ENCODE results near the gene PBX4.
A peak's percentile ranks its signal among the peaks of the same experiment; 100 is the strongest.

Gene PBX4

DNA sequence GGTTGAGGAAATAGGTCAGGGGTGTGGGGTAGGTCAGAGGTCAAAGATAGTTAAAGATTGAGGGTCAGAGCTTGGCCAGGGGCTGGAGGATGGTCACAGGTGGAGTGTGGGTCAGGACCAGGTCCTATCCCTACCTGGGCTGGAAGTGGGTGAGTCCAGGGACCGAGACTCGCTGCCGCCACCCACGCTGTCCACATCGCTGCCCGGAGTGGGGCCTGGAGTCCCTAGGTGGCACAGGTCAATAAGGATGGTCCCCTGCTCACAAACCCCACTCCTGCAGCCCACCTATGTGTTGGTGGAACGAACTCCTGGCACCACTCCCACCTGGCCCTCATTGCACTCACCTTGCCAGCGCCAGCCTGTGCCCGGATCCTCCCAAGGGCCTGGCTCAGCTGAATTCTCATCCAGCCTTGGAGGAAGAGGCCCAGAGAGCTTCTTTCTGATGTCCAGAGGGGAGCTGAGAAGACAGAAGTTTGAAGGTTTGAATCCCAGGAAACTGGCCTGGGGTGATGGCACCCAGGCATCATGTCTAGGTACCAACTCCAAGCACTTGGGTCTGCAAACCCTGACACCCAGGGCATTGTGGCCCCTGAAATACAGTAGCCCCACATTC, 18.2 kb upstream of the PBX4 start:
- Mint-ChIP-seq H3K9me3 (no peaks in the 10 kb centered on the region), H3K4me3 (no peak overlapping the region), H3K36me3 (peaks cover 75% of the 10 kb centered on the region), H3K27ac (no peak overlapping the region), H3K27me3 (no peaks in the 10 kb centered on the region), H3K4me1 (peaks cover 29% of the 10 kb centered on the region)
- ATAC-seq: no peak

DNA sequence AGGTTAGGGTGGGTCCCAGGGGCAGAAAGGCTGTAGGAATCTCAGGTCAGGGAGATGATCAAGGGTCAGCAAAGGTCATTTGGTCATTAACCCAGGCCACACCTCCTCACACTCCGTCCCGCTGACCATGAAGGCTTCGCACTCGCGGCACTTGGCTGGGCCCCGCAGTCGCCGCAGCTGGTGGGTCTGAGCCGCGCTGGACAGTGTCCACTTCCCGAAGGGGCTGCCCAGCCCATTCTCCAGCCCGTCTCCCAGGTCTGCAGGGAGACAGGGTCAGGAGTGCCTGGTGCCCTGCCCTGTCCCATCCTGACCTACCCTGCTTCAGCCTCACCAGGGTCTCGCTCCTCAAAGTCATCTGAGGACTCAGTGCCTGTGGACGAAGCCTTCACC, 16.8 kb upstream of the PBX4 start:
- H3K36me3 Mint-ChIP-seq: peaks cover 80% of the 10 kb centered on the region
- H3K27me3 Mint-ChIP-seq: no peaks in the 10 kb centered on the region
- peak overlapping the region; percentile 11 for H3K27ac Mint-ChIP-seq
- H3K9me3 Mint-ChIP-seq: no peaks in the 10 kb centered on the region
- H3K4me3 Mint-ChIP-seq: no peak overlapping the region
- ATAC-seq: no peak
- H3K4me1 Mint-ChIP-seq: peaks cover 28% of the 10 kb centered on the region

DNA sequence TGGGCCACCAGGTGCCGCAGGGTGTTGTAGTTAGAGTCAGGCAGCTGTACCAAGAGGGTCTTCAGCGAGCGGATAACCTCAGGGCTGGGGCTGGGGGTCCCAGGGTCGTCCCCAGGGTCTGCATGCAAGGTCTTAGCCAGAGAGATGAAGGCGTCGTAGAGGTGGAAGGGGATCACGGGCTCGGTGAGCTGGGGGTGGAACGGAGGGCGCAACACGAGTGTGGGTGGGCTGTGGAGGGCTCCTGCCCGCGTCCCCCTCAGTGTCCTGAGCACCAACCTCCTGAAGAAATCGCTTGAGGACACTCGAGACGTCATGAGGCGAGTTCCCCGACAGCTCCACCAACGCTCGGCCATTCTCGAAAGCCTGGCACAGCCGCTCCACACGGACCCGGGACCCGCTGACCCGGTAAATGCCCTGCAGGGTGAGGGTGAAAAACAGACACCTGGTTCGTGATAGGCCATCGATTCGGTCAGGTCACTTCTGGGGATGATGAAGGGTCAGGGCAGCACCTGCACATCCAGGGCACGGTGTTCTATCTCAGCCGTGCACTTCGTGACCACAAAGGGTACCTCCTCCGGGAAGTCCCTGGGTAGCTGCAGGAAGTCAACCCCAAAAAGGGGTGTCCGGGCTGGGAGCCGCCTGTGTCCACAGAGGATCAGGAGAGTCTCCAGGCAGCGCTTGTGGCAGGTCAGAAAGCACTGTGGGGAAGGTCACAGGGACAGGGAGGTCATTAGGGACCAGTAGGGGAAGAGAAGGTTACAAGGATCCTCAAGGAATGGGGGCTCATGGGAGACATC, 16.2 kb upstream of the PBX4 start:
- Mint-ChIP-seq H3K27me3 (no peaks in the 10 kb centered on the region), H3K4me3 (no peak overlapping the region), H3K36me3 (peaks cover 77% of the 10 kb centered on the region), H3K9me3 (no peaks in the 10 kb centered on the region), H3K27ac (peak overlapping the region; percentile 52), H3K4me1 (peaks cover 28% of the 10 kb centered on the region)
- ATAC-seq: no peak

DNA sequence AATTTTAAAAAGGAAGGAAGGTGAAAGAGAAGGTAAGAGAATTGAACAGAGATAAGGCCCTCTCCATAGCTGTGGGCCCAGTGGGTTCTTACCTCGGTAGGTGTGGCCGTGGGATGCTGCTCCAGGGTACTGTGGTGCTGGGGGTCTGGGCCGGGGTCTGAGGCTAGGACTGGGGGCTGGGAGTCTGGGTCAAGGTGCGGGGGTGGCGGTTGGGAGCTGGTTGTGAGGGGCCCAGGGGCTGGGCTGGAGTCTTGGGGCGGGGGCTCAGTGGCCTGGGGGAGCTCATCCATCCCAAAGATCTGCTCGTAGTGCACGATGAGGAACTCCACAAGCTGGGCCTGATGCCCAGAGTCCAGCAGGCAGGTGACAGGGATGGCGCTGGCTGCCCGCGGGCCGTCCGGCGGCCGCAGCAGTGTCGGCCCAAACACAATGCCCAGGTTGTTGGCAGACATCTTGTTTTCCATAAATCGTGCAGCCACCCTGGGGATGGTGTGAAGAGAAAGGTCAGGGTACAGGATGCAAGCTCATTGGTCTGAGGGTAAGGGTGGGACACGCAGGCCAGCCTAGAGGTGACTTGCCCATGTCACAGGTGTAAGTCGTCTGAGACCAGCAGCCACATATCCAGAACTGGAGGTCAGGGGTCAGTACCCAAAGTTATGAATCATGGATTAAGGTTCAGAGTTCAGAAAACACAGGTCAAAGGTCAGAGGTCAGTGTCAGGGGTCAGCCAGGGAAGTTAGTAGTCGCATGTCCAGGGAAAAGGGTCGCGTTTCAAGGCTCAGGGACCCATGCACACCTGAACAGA, 15.4 kb upstream of the PBX4 start:
- no peak overlapping the region for H3K4me3 Mint-ChIP-seq
- H3K27ac Mint-ChIP-seq: peak overlapping the region; percentile 52
- no peaks in the 10 kb centered on the region for H3K27me3 Mint-ChIP-seq
- H3K36me3 Mint-ChIP-seq: peaks cover 72% of the 10 kb centered on the region
- H3K4me1 Mint-ChIP-seq: peaks cover 30% of the 10 kb centered on the region
- H3K9me3 Mint-ChIP-seq: no peaks in the 10 kb centered on the region
- ATAC-seq: no peak

- Mint-ChIP-seq H3K9me3 (no peaks in the 10 kb centered on the region), H3K4me3 (no peak overlapping the region), H3K4me1 (peaks cover 36% of the 10 kb centered on the region), H3K36me3 (peaks cover 65% of the 10 kb centered on the region), H3K27ac (no peak overlapping the region), H3K27me3 (no peaks in the 10 kb centered on the region)
- ATAC-seq: no peak
These were observed 14.2 kb upstream of the PBX4 start for GRCh38 chr19:19632661-19633060.

GRCh38 chr19:19631346-19631745, 12.9 kb upstream of the PBX4 start:
- H3K9me3 Mint-ChIP-seq: no peaks in the 10 kb centered on the region
- peaks cover 58% of the 10 kb centered on the region for H3K36me3 Mint-ChIP-seq
- H3K4me3 Mint-ChIP-seq: no peak overlapping the region
- peaks cover 49% of the 10 kb centered on the region for H3K4me1 Mint-ChIP-seq
- no peaks in the 10 kb centered on the region for H3K27me3 Mint-ChIP-seq
- ATAC-seq: no peak
- H3K27ac Mint-ChIP-seq: no peak overlapping the region

- no peaks in the 10 kb centered on the region for H3K9me3 Mint-ChIP-seq
- no peaks in the 10 kb centered on the region for H3K27me3 Mint-ChIP-seq
- peaks cover 55% of the 10 kb centered on the region for H3K36me3 Mint-ChIP-seq
- no peak for ATAC-seq
- H3K4me1 Mint-ChIP-seq: peaks cover 48% of the 10 kb centered on the region
- no peak overlapping the region for H3K27ac Mint-ChIP-seq
- H3K4me3 Mint-ChIP-seq: no peak overlapping the region
These were observed 11.9 kb upstream of the PBX4 start for GRCh38 chr19:19630426-19630825.

DNA sequence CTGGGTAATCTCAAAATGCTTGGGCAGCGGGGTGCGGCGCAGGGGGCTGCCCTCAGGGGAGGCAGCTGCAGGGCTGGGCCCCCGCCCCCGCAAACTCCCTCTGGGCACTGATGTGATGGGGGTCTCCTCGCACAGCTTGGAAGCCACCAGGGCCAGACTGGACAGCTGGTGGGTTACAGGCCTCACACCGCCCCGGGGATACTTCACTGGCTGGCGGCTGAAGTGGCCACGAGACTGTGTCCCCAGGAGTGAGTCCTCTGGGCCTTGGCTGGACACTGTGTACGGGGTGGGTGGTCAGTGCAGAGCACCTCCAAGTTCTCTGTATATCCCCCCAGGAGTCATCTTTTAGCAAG, 11.6 kb upstream of the PBX4 start:
- Mint-ChIP-seq H3K4me1 (peaks cover 44% of the 10 kb centered on the region), H3K4me3 (no peak overlapping the region), H3K36me3 (peaks cover 51% of the 10 kb centered on the region), H3K9me3 (no peaks in the 10 kb centered on the region), H3K27me3 (no peaks in the 10 kb centered on the region), H3K27ac (no peak overlapping the region)
- no peak for ATAC-seq

DNA sequence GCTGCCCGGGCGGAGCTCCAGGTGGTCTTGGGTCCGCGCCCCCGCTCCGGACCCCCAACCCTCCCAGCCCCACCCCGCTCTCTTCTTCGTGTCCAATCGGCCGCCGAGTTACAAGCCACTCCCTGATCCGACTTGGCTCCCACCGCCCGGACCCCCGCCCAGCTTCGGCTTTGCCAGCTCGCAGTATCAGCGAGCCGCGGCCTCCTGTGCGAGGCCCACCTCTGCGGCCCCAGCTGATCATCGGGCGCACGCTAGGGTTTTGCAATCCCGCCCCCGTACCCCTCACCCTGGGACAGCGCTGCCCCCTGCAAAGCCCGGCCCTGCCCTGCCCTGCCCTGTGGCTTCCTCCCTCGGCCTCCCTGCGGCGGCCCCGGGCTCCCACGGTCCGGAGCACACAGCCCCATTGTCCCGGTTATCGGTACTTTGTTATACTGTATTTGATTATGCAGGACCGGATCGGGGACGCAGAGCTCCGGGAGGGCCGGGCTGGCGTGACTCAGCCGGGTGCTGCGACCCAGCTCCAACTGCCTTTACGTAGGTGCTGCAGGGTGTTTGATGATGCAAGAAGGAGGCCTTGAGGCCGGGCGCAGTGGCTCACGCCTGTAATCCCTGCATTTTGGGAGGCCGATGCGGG, 10.1 kb upstream of the PBX4 start:
- H3K4me1 Mint-ChIP-seq: peaks cover 41% of the 10 kb centered on the region
- H3K9me3 Mint-ChIP-seq: no peaks in the 10 kb centered on the region
- ATAC-seq: peak; percentile 61
- peak overlapping the region; percentile 88 for H3K4me3 Mint-ChIP-seq
- H3K27ac Mint-ChIP-seq: peak overlapping the region; percentile 88
- no peaks in the 10 kb centered on the region for H3K27me3 Mint-ChIP-seq
- H3K36me3 Mint-ChIP-seq: peaks cover 47% of the 10 kb centered on the region

GRCh38 chr19:19627621-19628500, 9.4 kb upstream of the PBX4 start, which contains the start of gene LPAR2:
Gene LPAR2, minus strand, starts transcription at chr19:19628220. Its CDS starts 945 bp downstream, at chr19:19627275.
- H3K9me3 Mint-ChIP-seq: no peaks in the 10 kb centered on the region
- no peaks in the 10 kb centered on the region for H3K27me3 Mint-ChIP-seq
- H3K36me3 Mint-ChIP-seq: peaks cover 39% of the 10 kb centered on the region
- peaks cover 37% of the 10 kb centered on the region for H3K4me1 Mint-ChIP-seq
- peak; percentile 91 for ATAC-seq
- peak within 1 kb of the TSS; percentile 88 for H3K27ac Mint-ChIP-seq
- H3K4me3 Mint-ChIP-seq: peak within 1 kb of the TSS; percentile 88

DNA sequence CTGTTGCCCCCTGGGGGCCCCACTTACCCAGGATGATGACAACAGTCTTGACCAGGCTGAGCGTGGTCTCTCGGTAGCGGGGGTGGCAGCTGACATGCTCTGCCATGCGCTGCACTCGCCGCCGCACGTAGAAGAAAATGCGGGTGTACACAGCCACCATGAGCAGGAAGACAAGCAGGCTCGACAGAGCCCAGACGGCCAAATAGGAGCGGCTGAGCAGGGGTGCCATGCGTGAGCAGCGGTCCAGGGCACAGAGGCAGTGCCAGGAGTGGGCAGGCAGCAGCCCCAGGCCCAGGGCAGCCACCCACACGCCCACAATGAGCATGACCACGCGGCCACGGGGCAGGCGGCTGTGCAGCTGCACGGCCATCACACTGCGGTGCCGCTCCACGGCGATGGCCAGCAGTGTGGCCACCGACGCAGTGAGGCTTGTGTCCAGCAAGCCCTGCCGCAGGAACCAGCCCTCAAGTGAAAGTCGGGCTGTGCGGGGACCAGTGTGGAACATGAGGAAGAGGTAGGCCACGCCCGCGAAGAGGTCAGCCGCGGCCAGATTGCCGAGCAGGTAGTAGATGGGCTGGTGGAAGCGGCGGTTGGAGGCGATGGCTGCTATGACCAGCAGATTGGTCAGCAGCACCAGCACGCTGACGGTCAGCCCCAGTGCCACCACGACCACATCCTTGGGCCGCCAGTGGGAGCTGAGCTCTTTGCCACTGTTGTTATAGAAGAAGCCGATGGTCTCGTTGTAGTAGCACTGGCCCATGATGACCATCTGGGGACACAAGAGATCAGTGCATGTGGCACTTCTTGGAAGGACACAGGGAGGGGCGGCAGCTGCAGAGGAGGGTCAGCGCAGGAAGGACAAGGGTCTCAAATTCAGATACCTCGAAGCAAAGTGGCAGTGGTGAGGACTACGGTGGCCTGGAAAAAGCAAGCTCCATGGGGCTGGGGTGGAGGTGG, 8.3 kb upstream of the PBX4 start:
- H3K36me3 Mint-ChIP-seq: peaks cover 35% of the 10 kb centered on the region
- ATAC-seq: no peak
- H3K27me3 Mint-ChIP-seq: no peaks in the 10 kb centered on the region
- H3K9me3 Mint-ChIP-seq: no peaks in the 10 kb centered on the region
- H3K4me1 Mint-ChIP-seq: peaks cover 37% of the 10 kb centered on the region
- peak overlapping the region; percentile 88 for H3K27ac Mint-ChIP-seq
- peak overlapping the region; percentile 88 for H3K4me3 Mint-ChIP-seq

DNA sequence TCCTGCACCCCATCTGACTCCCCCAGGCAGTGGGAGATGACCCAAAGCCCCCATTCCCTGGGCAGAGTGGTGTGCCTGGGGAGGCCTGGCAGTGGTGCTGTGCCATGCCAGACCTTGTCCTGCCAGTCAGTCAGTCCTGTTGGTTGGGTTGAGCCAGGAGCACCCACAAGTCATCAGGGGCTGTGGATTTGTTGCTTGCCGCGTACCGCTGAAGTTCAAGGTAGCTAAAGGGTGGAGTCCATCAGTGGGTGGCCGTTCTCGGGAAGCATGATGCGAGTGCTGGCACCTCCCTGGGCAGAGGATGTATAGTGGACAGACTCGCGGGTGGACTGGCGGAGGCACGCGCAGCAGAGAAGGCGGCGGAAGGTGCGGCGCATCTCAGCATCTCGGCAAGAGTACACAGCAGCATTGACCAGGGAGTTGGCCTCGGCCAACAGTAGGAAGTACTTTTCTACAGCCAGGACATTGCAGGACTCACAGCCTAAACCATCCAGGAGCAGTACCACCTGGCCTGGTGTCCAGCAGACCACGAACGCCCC, 5.6 kb upstream of the PBX4 start:
- Mint-ChIP-seq H3K4me1 (peaks cover 50% of the 10 kb centered on the region), H3K36me3 (peaks cover 26% of the 10 kb centered on the region), H3K4me3 (no peak overlapping the region), H3K27ac (peak overlapping the region; percentile 17), H3K27me3 (no peaks in the 10 kb centered on the region), H3K9me3 (no peaks in the 10 kb centered on the region)
- no peak for ATAC-seq

- H3K9me3 Mint-ChIP-seq: no peaks in the 10 kb centered on the region
- H3K36me3 Mint-ChIP-seq: peaks cover 20% of the 10 kb centered on the region
- peaks cover 48% of the 10 kb centered on the region for H3K4me1 Mint-ChIP-seq
- H3K4me3 Mint-ChIP-seq: no peak overlapping the region
- ATAC-seq: no peak
- H3K27me3 Mint-ChIP-seq: no peaks in the 10 kb centered on the region
- no peak overlapping the region for H3K27ac Mint-ChIP-seq
These were observed 4.9 kb upstream of the PBX4 start for GRCh38 chr19:19623383-19623782.

All from stimulated activated memory B cell treated with anti-CD40 and anti-IgM and Interleukin-4, amounts not matched to agents 10 μg/mL and 1 μg/mL and 100 μg/mL, for 72 hours (primary cell).